ENCODE data around the gene TMEM141. TPM values are rescaled to one million over a fixed set of nuclear protein-coding genes. Genes with fewer than 3 reads are reported as not detected.

The TMEM141 gene
- polyA plus RNA-seq (2013, experiment 1 of 4) = 31.6 TPM
- 26.8 TPM for polyA plus RNA-seq (2013, experiment 2 of 4)
- polyA plus RNA-seq (2013, experiment 3 of 4) = 27.9 TPM
- 29.5 TPM for polyA plus RNA-seq (2013, experiment 4 of 4)

DNA sequence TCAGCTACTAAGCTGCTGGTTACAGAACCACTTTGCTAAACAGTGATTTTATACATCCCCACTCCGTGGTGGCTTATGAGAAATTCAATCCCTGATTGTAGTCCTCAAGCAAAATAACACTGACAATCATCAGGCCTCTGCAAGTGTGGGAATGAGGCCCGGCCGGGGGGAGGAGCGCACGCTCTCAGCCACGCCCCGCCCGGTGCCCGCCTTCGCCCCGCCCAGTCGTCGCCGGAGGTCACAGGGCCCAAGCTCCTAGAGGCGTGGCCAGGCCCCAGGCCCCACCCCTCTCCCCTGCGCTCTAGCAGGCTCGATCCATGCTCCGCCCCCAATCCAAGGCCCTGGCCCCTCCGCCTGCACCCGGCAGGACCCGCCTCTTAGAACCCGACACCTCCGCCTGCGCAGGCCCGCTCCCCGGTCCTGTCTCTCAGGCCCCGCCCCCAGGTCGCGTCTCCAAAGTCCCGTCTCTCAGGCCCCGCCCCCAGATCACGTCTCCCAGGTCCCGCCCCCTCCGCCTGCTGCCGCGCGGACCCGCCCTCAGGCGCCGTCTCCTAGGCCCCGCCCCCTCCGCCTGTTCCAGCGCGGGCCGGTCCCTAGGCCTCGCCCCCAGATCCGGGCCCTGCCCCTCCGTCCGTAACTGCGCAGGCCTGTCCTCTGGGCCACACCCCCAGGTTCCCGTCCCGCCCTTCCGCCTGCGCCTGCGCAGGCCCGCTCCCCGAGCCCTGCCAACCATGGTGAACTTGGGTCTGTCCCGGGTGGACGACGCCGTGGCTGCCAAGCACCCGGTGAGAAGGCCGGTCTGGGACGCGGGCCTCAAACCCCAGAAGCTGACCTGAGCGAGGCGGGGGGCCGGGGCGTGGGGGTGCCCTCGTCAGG is at the start of gene TMEM141:
TMEM141 (plus strand) TSS at position 705 of the 876 bp plus-strand sequence; CDS start at position 732, 27 bp downstream.
- H3K27ac ChIP-seq (ENCODE audit: insufficient read depth, low read depth, low read length, poor library complexity, severe bottlenecking) = no peak within 1 kb of the TSS
- no peaks in the 10 kb centered on the region for H3K27me3 ChIP-seq (ENCODE audit: control insufficient read depth, insufficient read depth, low read length, poor library complexity, severe bottlenecking)
- H3K36me3 ChIP-seq (ENCODE audit: control insufficient read depth, insufficient read depth, low read length) = no peaks in the 10 kb centered on the region
- peaks cover 14% of the 10 kb centered on the region for H3K4me1 ChIP-seq (ENCODE audit: control insufficient read depth, insufficient read depth, low read length)
- H3K4me3 ChIP-seq (ENCODE audit: insufficient read depth, low read depth, low read length) = peak within 1 kb of the TSS; percentile 75
- 0% methylated on average over 70 of the region's 70 CpGs for WGBS, 2 experiments
- H3K9me3 ChIP-seq (ENCODE audit: control insufficient read depth, low read length) = no peaks in the 10 kb centered on the region

DNA sequence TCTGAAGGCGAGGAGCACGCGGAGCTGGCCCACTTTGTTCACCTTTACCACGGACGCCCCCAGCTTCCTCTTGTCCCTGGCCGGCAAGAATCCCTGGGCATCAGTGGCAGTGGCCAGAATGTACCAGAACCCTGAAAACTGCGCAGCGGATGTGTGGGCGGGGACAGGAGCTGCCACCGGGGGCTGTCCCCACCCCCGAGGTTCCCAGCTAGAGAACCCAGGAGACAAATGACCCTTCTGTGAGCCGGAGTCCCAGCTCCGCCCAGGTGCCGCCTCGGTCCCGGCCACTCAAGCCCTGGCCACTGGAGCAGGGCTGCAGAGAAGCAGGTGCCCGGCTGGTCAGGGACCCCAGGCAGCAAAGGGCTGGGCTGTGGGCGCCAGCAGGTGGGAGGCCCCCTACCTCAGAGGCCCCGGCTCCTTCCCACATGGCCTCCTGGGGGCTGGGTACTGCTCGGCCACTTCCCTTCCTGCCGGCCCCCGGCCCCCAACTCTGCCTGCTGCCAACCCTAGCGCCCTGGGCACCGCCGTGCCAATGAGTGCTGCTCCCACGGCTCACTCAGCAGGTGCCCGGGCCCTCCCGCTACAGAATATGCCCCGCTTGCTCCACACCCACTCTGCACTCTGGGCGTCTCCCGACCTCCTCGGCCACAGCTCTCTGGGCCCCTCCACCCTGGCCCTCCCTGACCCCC is 49.1 kb upstream of the TMEM141 start:
- WGBS, 2 experiments = 84 to 85% methylated on average over 32 of the region's 32 CpGs
- Histone ChIP-seq H3K36me3 (ENCODE audit: control insufficient read depth, insufficient read depth, low read length) (no peaks in the 10 kb centered on the region), H3K4me1 (ENCODE audit: control insufficient read depth, insufficient read depth, low read length) (peaks cover 19% of the 10 kb centered on the region), H3K27me3 (ENCODE audit: control insufficient read depth, insufficient read depth, low read length, poor library complexity, severe bottlenecking) (no peaks in the 10 kb centered on the region), H3K27ac (ENCODE audit: insufficient read depth, low read depth, low read length, poor library complexity, severe bottlenecking) (no peak overlapping the region), H3K9me3 (ENCODE audit: control insufficient read depth, low read length) (no peaks in the 10 kb centered on the region), H3K4me3 (ENCODE audit: insufficient read depth, low read depth, low read length) (no peak overlapping the region)

DNA sequence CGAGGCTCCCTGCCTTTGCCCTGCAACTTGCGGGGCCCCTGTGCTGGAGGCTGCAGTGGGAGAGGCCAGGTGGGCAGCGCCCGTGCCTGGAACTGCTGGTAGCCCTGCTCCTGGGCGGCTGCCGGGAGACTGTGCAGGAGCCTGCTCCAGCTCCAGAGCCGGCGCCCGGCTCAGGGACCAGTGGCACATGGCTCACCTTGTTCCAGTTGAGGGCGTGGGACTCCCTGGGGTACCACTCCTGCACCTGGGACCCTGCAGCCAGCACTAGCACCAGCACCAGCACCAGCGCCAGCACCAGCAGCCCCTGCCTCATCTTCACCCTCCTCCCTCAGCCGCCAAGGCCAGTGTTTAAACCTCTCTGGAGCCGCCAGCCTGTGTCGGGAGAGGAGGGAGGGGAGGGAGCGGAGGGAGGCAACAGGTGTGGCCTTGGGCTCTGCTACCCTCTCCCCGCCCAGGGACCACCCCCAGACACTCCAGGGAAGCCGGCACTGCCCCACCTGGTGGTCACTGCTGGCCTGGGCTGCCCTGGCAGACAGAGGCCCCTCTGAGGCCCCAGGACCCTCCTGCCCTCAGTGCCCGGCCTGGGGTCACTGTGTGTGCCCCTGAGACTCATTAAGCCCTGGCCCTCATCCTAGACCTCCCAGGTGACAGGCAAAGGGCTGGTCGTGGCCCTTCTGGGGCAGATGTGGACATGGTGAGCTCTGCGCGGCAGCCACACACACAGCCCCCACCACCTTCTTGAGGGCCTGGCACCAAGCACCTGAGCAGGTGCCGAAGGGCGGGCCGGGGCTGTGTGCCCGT is 48.4 kb upstream of the TMEM141 start, which contains the start of gene LCN10:
LCN10 (minus strand) TSS at position 350 of the 801 bp plus-strand sequence; CDS start at position 313, 37 bp downstream.
- Histone ChIP-seq H3K9me3 (ENCODE audit: control insufficient read depth, low read length) (no peaks in the 10 kb centered on the region), H3K36me3 (ENCODE audit: control insufficient read depth, insufficient read depth, low read length) (no peaks in the 10 kb centered on the region), H3K4me1 (ENCODE audit: control insufficient read depth, insufficient read depth, low read length) (peaks cover 19% of the 10 kb centered on the region), H3K27ac (ENCODE audit: insufficient read depth, low read depth, low read length, poor library complexity, severe bottlenecking) (no peak within 1 kb of the TSS), H3K27me3 (ENCODE audit: control insufficient read depth, insufficient read depth, low read length, poor library complexity, severe bottlenecking) (no peaks in the 10 kb centered on the region), H3K4me3 (ENCODE audit: insufficient read depth, low read depth, low read length) (no peak within 1 kb of the TSS)
- 73 to 77% methylated on average over 25 of the region's 25 CpGs for WGBS, 2 experiments

DNA sequence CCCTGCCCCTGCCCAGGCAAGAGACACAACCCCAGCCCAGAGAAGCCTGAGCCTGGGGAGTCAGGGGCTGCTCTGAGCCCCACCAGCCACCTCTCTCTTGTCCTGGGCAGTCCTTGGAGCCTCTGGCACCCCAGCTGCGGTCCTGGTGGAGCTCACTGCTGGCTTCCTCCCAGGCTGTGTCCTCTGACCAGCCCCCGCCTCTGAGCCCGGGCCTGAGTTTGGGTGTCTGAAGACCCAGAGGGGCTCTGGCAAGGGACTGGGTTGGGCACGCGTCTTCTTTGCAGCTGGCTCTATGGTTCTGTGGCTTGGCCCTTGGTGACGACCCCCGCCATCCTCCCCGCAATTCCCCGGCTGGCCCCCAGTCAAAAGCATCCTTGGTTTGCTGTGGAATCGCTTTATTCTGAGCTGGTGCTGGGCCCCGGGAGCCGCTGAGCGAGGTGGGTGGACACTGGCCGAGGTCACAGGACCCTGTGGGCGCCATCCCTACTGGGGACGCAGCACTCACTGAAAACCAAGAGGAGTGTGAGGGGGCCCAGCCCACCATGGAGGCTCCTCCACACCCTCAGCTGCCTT is 47.4 kb upstream of the TMEM141 start:
- Histone ChIP-seq H3K27me3 (ENCODE audit: control insufficient read depth, insufficient read depth, low read length, poor library complexity, severe bottlenecking) (no peaks in the 10 kb centered on the region), H3K9me3 (ENCODE audit: control insufficient read depth, low read length) (no peaks in the 10 kb centered on the region), H3K36me3 (ENCODE audit: control insufficient read depth, insufficient read depth, low read length) (no peaks in the 10 kb centered on the region), H3K4me3 (ENCODE audit: insufficient read depth, low read depth, low read length) (no peak overlapping the region), H3K27ac (ENCODE audit: insufficient read depth, low read depth, low read length, poor library complexity, severe bottlenecking) (no peak overlapping the region), H3K4me1 (ENCODE audit: control insufficient read depth, insufficient read depth, low read length) (peaks cover 19% of the 10 kb centered on the region)
- WGBS, 2 experiments = 93% methylated on average over 16 of the region's 16 CpGs

DNA sequence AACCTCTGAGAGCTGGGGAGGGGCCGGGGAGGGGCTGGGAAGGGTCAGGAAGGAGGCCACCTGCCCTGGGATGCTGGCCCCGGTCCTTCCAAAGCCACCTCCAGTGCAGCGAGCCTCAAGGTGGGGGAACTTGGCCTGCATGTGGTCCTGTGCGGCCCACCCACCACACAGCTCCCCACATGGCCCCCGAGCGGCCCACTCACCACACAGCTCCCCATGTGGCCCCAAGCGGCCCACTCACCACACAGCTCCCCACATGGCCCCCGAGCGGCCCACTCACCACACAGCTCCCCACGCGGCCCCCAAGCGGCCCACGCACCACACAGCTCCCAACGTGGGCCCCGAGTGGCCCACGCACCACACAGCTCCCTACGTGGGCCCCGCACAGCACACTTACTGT is 46.4 kb upstream of the TMEM141 start:
- no peak overlapping the region for H3K27ac ChIP-seq (ENCODE audit: insufficient read depth, low read depth, low read length, poor library complexity, severe bottlenecking)

DNA sequence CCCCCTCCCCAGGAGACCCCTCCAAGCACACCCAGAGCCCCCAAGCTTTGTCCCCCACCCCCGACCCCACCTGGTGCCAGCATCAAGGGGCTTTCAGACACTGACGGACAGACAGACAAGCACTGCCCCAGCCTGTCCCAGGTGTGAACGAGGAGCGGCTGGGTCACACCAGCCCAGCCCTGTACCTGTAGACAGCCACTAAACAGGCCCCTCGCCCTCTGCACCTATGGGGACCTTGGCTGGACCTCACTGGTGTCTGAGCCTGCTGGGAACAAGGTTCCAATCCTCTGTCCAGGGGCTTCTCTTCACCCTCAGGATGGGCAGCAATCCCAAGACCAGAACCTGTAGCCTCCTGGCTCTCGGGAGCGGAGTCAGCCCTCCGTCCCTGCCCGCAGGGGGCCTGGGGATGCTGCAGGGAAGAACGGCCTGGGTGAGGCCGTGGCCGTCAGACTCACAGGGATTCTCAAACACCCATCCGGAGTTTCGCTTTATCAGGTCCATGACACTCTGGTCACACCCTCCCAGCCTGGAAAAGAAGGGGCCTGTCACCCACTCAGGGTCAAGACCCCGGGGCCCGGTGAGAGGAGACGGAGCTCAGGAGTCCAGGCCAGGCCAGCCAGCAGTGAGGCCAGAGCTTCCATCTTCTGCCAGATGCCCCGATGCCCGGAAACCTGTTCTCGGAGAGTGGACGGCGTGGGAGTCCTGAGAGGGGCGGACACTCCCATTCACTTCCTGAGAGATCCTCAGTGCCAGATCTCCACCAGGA is 45.6 kb upstream of the TMEM141 start:
- peaks cover 19% of the 10 kb centered on the region for H3K4me1 ChIP-seq (ENCODE audit: control insufficient read depth, insufficient read depth, low read length)
- no peak overlapping the region for H3K4me3 ChIP-seq (ENCODE audit: insufficient read depth, low read depth, low read length)
- WGBS, 2 experiments = 88 to 89% methylated on average over 23 of the region's 23 CpGs
- no peaks in the 10 kb centered on the region for H3K27me3 ChIP-seq (ENCODE audit: control insufficient read depth, insufficient read depth, low read length, poor library complexity, severe bottlenecking)
- no peaks in the 10 kb centered on the region for H3K9me3 ChIP-seq (ENCODE audit: control insufficient read depth, low read length)
- H3K27ac ChIP-seq (ENCODE audit: insufficient read depth, low read depth, low read length, poor library complexity, severe bottlenecking) = no peak overlapping the region
- no peaks in the 10 kb centered on the region for H3K36me3 ChIP-seq (ENCODE audit: control insufficient read depth, insufficient read depth, low read length)

More for the DNA sequence above, 46.4 kb upstream of the TMEM141 start:
- WGBS, 2 experiments = 92 to 93% methylated on average over 18 of the region's 18 CpGs
- Histone ChIP-seq H3K36me3 (ENCODE audit: control insufficient read depth, insufficient read depth, low read length) (no peaks in the 10 kb centered on the region), H3K4me3 (ENCODE audit: insufficient read depth, low read depth, low read length) (no peak overlapping the region), H3K4me1 (ENCODE audit: control insufficient read depth, insufficient read depth, low read length) (peaks cover 19% of the 10 kb centered on the region), H3K9me3 (ENCODE audit: control insufficient read depth, low read length) (no peaks in the 10 kb centered on the region), H3K27me3 (ENCODE audit: control insufficient read depth, insufficient read depth, low read length, poor library complexity, severe bottlenecking) (no peaks in the 10 kb centered on the region)

DNA sequence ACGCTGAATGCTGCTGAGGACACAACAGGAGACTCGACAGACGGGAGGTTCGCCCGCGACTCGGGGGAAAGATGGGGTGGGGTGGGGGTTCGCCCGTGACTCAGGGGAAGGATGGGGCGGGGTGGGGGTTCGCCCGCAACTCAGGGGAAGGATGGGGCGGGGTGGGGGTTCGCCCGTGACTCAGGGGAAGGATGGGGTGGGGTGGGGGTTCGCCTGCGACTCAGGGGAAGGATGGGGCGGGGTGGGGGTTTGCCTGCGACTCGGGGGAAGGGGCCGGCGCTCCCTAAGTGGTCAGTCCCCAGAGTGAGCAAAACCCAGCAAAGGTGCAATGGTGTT is 45.0 kb upstream of the TMEM141 start:
- Histone ChIP-seq H3K4me1 (ENCODE audit: control insufficient read depth, insufficient read depth, low read length) (peaks cover 19% of the 10 kb centered on the region), H3K4me3 (ENCODE audit: insufficient read depth, low read depth, low read length) (no peak overlapping the region), H3K36me3 (ENCODE audit: control insufficient read depth, insufficient read depth, low read length) (no peaks in the 10 kb centered on the region), H3K27me3 (ENCODE audit: control insufficient read depth, insufficient read depth, low read length, poor library complexity, severe bottlenecking) (no peaks in the 10 kb centered on the region), H3K27ac (ENCODE audit: insufficient read depth, low read depth, low read length, poor library complexity, severe bottlenecking) (no peak overlapping the region), H3K9me3 (ENCODE audit: control insufficient read depth, low read length) (no peaks in the 10 kb centered on the region)
- WGBS, 2 experiments = 92 to 94% methylated on average over 10 to 20 of the region's 22 CpGs

DNA sequence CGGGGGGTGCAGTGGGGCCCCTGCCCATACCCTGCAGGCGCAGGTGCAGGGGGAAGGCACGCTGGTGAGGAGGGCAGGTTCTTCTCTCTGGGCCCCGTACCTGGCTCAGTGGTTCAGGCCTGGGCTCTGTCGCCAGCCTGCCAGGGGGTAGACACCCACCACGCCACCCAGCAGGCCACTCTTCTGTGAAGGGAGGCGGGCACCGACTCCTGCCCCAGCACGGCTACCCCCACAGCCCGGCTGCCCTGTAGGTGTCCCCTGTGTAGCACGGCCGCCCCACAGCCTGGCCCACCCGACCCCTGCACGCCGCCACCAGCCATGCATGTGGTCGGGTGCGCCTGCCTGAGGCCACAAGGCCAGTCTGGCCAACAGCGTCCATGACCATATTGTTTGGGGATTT is 44.5 kb upstream of the TMEM141 start:
- WGBS, 2 experiments = 92 to 93% methylated on average over 18 of the region's 18 CpGs
- no peaks in the 10 kb centered on the region for H3K36me3 ChIP-seq (ENCODE audit: control insufficient read depth, insufficient read depth, low read length)
- peaks cover 16% of the 10 kb centered on the region for H3K4me1 ChIP-seq (ENCODE audit: control insufficient read depth, insufficient read depth, low read length)
- no peak overlapping the region for H3K27ac ChIP-seq (ENCODE audit: insufficient read depth, low read depth, low read length, poor library complexity, severe bottlenecking)
- H3K4me3 ChIP-seq (ENCODE audit: insufficient read depth, low read depth, low read length) = no peak overlapping the region
- no peaks in the 10 kb centered on the region for H3K9me3 ChIP-seq (ENCODE audit: control insufficient read depth, low read length)
- no peaks in the 10 kb centered on the region for H3K27me3 ChIP-seq (ENCODE audit: control insufficient read depth, insufficient read depth, low read length, poor library complexity, severe bottlenecking)
